Measurements from ENCODE around the gene XIRP1. TPM values are rescaled to one million over a fixed set of nuclear protein-coding genes. Genes with fewer than 3 reads are reported as not detected.
A peak's percentile ranks its signal among the peaks of the same experiment; 100 is the strongest.

The XIRP1 gene
- total RNA-seq, 1 donor from 2014 or later, result not detected

DNA sequence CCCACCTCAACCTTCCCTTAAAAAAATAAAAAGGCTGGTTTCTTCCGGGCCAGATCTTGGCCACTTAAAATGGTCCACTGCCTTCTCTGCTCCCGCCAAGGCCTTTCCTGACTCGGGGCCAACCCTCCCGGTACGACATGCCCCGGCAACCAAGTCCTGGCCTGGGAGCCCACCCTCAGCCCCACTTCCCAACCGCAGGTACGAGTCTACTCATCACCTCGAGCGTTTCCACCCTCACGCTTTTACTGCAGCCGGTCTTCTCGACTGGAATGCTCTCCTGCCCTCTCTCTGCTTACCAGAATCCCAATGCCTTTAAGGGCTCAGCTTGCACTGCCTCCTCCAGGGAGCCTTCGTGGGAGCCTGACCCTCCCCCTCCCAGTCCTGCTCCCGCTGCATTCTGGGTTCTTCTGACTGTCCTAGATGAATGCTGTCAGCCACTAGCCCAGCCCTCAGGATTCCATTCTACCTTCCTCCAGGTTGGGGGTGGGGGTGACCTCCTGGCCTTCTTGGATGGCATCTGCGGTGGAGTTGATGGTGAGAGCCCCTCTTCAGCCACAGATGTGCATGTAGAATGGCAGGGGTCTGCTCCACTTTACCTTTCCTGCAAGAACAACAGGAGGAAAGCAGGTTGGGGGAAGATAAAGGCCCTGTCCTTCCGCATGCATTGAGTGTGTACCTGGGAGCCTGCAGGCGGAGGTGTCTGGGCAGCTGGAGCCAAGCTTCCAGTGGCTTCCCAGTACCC is 37.9 kb downstream of the XIRP1 start:
- DNase-seq (ENCODE audit: extremely low spot score in 2 of 2), result no peak
- peak overlapping the region; percentile 100 for H3K27ac ChIP-seq
- H3K36me3 ChIP-seq, result no peaks in the 10 kb centered on the region
- peak overlapping the region in 1 of 2 donors; percentile 95 for H3K4me3 ChIP-seq
- no peaks in the 10 kb centered on the region for H3K9me3 ChIP-seq
- TF ChIP-seq, protein P1, sequence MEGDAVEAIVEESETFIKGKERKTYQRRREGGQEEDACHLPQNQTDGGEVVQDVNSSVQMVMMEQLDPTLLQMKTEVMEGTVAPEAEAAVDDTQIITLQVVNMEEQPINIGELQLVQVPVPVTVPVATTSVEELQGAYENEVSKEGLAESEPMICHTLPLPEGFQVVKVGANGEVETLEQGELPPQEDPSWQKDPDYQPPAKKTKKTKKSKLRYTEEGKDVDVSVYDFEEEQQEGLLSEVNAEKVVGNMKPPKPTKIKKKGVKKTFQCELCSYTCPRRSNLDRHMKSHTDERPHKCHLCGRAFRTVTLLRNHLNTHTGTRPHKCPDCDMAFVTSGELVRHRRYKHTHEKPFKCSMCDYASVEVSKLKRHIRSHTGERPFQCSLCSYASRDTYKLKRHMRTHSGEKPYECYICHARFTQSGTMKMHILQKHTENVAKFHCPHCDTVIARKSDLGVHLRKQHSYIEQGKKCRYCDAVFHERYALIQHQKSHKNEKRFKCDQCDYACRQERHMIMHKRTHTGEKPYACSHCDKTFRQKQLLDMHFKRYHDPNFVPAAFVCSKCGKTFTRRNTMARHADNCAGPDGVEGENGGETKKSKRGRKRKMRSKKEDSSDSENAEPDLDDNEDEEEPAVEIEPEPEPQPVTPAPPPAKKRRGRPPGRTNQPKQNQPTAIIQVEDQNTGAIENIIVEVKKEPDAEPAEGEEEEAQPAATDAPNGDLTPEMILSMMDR (IDR thresholded peaks at IDR 0.05), result no peak
- TF ChIP-seq POLR2A (IDR thresholded peaks at IDR 0.05), result no peak
- TF ChIP-seq POLR2AphosphoS5 (IDR thresholded peaks at IDR 0.05; ENCODE audit: insufficient read depth in 1 of 2, low read depth in 1 of 2), result no peak
- H3K4me1 ChIP-seq, result peaks cover 42% of the 10 kb centered on the region
- no peaks in the 10 kb centered on the region for H3K27me3 ChIP-seq
- intact Hi-C loops (cut with DNase I), result no loop called here

DNA sequence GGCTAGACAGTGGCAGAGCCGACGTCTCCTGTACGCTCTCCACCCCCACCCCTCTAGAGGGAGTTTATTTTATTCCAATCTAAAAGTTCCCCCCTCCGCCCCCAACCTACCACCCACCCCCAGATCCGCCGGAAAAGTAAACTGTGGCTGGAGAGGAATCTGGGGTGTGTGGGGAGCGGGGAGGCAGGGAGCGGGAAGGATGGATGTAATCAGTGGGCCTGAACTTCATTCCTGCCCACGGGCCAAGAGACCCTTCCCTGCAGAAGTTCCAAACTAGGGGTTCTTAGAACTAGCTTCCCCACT is 38.5 kb downstream of the XIRP1 start:
- Histone ChIP-seq H3K27me3 (no peaks in the 10 kb centered on the region), H3K4me3 (peak overlapping the region; percentile 89 to 95), H3K9me3 (no peaks in the 10 kb centered on the region), H3K27ac (peak overlapping the region; percentile 100), H3K4me1 (peaks cover 47% of the 10 kb centered on the region), H3K36me3 (no peaks in the 10 kb centered on the region)
- no peak for DNase-seq (ENCODE audit: extremely low spot score in 2 of 2)
- intact Hi-C loops (cut with DNase I), result no loop called here
- TF ChIP-seq POLR2AphosphoS5 (IDR thresholded peaks at IDR 0.05; ENCODE audit: insufficient read depth in 1 of 2, low read depth in 1 of 2), result no peak
- TF ChIP-seq, protein P1 (IDR thresholded peaks at IDR 0.05), result no peak
- TF ChIP-seq POLR2A (IDR thresholded peaks at IDR 0.05), result no peak

DNA sequence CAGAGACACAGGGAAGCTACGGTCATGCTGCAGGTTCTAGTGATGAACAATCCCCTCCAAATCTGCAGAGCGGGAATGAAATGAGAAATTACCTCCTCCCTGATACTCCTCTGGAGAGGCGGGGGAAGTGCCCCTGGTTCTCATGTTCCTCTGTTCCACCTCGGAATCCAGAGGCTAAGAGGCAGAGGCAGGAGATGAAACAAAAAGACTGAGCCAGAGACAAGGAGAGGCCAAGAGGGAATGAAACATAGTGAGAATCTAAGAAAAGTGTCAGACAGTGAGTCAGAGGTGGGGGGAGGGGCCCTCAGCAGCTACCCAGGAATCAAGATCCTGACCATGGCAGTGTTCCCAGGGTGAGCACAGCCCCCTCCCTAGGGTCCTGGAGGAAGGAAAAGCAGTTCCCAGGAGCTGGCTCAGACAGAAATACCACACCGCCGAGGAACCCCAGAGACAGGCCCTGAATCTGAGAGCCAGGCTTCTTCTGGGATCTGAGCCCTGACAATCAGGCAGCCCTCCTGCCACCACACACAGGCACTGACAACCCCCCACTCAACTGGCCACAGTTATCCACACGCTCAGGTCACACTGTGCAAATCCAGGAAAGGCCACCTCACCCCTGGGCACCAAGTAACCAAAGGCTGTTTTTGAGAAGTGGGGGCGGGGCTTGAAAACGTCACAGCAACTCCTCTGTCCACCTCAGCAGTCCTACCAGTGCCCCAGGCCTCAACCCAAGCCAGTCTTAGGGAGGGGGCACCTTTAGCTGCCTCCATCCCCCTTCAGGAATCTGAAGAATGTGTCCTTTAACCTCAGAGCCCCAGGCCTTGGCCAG is 41.4 kb downstream of the XIRP1 start:
- peaks cover 0 to 5% of the 10 kb centered on the region in 2 donors for H3K36me3 ChIP-seq
- no peaks in the 10 kb centered on the region for H3K9me3 ChIP-seq
- peaks cover 76% of the 10 kb centered on the region for H3K4me1 ChIP-seq
- TF ChIP-seq POLR2A (IDR thresholded peaks at IDR 0.05), result no peak
- TF ChIP-seq POLR2AphosphoS5 (IDR thresholded peaks at IDR 0.05; ENCODE audit: insufficient read depth in 1 of 2, low read depth in 1 of 2), result peak; percentile 54 to 63
- peak overlapping the region; percentile 89 to 95 for H3K4me3 ChIP-seq
- intact Hi-C loops (cut with DNase I), result no loop called here
- H3K27me3 ChIP-seq, result no peaks in the 10 kb centered on the region
- H3K27ac ChIP-seq, result peak overlapping the region; percentile 100
- peak in 1 of 2 donors; percentile 97 for DNase-seq (ENCODE audit: extremely low spot score in 2 of 2)

DNA sequence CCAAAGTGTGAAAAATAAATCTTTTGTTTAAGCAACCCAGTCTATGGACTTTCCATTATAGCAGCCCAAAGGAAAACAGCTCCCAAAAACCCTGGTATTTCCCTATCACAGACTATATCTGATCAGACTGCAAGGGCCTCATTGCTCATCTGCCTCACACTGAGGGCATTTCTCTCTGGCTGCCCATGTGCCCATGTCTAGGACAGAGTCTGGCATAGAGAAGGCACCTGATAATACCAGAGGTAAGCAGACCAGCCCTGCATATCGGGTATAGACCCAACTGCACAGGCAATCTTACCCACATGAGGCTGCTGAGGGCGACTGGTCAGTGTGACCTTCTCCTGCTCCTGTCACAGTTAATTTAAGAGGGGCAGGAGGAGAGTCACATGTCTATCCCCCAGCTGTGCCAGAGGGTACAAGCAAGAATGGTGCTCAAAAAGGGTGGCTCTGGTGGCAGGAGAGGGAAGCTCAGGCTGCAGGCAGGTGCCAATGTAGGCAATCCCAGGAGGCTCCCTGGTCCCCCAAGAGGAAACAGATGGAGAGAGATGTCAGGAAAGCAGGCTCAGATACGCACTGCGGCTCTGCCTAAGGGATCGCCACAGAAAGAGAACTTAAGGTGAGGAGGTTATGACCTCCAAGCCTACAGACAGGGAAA is 42.1 kb downstream of the XIRP1 start:
- Histone ChIP-seq H3K4me1 (peaks cover 81% of the 10 kb centered on the region), H3K27me3 (no peaks in the 10 kb centered on the region), H3K27ac (peak overlapping the region; percentile 100), H3K4me3 (peak overlapping the region; percentile 89 to 95), H3K9me3 (no peaks in the 10 kb centered on the region), H3K36me3 (peaks cover 0 to 12% of the 10 kb centered on the region in 2 donors)
- intact Hi-C loops (cut with DNase I), result no loop called here
- no peak for DNase-seq (ENCODE audit: extremely low spot score in 2 of 2)
- TF ChIP-seq, protein P1 (IDR thresholded peaks at IDR 0.05), result no peak
- TF ChIP-seq POLR2AphosphoS5 (IDR thresholded peaks at IDR 0.05; ENCODE audit: insufficient read depth in 1 of 2, low read depth in 1 of 2), result no peak
- no peak for TF ChIP-seq POLR2A (IDR thresholded peaks at IDR 0.05)

DNA sequence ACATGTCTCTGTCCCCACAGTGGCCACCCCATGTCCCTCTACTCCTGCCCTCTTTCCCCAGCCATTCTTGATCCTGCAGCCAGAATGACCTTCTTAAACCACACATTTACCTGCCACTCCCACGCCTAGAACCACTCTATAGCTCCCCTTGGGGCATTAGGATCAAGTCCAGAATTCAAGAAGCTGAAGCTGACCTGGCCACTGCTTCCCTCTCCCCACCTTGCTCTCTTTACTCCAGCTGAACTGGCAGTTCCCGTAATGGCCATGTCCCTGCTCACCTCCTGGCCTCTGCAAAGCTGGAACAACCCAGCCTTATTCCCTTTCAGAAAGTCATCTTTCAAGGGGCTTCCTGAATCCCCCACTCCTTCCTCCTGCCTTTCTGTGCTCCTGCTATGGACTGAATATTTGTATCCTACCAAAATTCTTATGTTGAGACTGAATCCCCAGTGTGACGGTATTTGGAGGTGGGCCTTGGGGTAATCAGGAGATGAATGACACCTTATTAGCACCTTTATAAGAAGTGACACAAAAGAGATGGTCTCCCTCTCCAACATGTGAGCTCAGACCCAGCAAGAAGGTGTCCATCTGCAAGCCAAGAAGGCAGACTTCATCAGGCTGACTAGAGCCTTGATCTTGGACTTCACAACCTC is 42.8 kb downstream of the XIRP1 start:
- Histone ChIP-seq H3K4me1 (peaks cover 78% of the 10 kb centered on the region), H3K4me3 (peak overlapping the region in 1 of 2 donors; percentile 89), H3K36me3 (peaks cover 0 to 19% of the 10 kb centered on the region in 2 donors), H3K27ac (peak overlapping the region; percentile 100), H3K27me3 (no peaks in the 10 kb centered on the region), H3K9me3 (no peaks in the 10 kb centered on the region)
- TF ChIP-seq POLR2AphosphoS5 (IDR thresholded peaks at IDR 0.05; ENCODE audit: insufficient read depth in 1 of 2, low read depth in 1 of 2), result no peak
- TF ChIP-seq POLR2A (IDR thresholded peaks at IDR 0.05), result no peak
- TF ChIP-seq, protein P1 (IDR thresholded peaks at IDR 0.05), result no peak
- no peak for DNase-seq (ENCODE audit: extremely low spot score in 2 of 2)
- intact Hi-C loops (cut with DNase I), result loop anchor here (5.0 kb wide), 1 partner anchor 42 kb away; the partner anchor contains the start of genes GORASP1 and TTC21A
